Hepatocyte (in vitro differentiated cells): Measurements from ENCODE around the gene SOX21. TPM values are rescaled to one million over a fixed set of nuclear protein-coding genes. Genes with fewer than 3 reads are reported as not detected.

Experiments used
- DNase-seq: peaks from one replicate; pipeline ENCODE4 v3.0.0-alpha.2; 2016; ENCODE audit warnings: low spot score
- H2AFZ ChIP-seq: fragments of 200-600 bp; sonication (generic); 2 replicates; pipeline ENCODE4 v1.6.0; 2016; ENCODE audit warnings: antibody characterized with exemption, mild to moderate bottlenecking
- H3K27ac ChIP-seq: fragments of 200-600 bp; sonication (generic); 2 replicates; pipeline ENCODE4 v1.5.1; 2016; ENCODE audit warnings: mild to moderate bottlenecking
- H3K27me3 ChIP-seq: fragments of 200-600 bp; sonication (generic); 2 replicates; pipeline ENCODE4 v1.6.1; 2016
- H3K36me3 ChIP-seq: fragments of 200-600 bp; sonication (generic); replicated peaks from 2 replicates; pipeline ENCODE4 v1.5.1; 2016; ENCODE audit warnings: low read depth; ENCODE audit not compliant: insufficient read depth
- H3K4me1 ChIP-seq: fragments of 200-600 bp; sonication (generic); 2 replicates; pipeline ENCODE4 v1.5.1; 2016; ENCODE audit warnings: mild to moderate bottlenecking, moderate library complexity; ENCODE audit not compliant: insufficient read depth
- H3K4me2 ChIP-seq: fragments of 200-600 bp; sonication (generic); 2 replicates; pipeline ENCODE4 v1.6.0; 2016
- H3K4me3 ChIP-seq: fragments of 200-600 bp; sonication (generic); 2 replicates; pipeline ENCODE4 v1.5.1; 2016; ENCODE audit warnings: mild to moderate bottlenecking
- H3K79me2 ChIP-seq: fragments of 200-600 bp; sonication (generic); 2 replicates; pipeline ENCODE4 v1.6.0; 2017; ENCODE audit warnings: mild to moderate bottlenecking
- H3K9me2 ChIP-seq: fragments of 200-600 bp; sonication (generic); replicated peaks from 2 replicates; pipeline ENCODE4 v1.6.0; 2017; ENCODE audit warnings: mild to moderate bottlenecking; ENCODE audit not compliant: insufficient read depth
- H3K9me3 ChIP-seq: fragments of 200-600 bp; sonication (generic); 2 replicates; pipeline ENCODE4 v1.5.1; 2016; ENCODE audit warnings: low read depth, mild to moderate bottlenecking
- H4K20me1 ChIP-seq: fragments of 200-600 bp; sonication (generic); 2 replicates; pipeline ENCODE4 v1.6.0; 2016; ENCODE audit warnings: mild to moderate bottlenecking; ENCODE audit not compliant: insufficient read depth, poor library complexity, severe bottlenecking
- EZH2 ChIP-seq: fragments of 200-600 bp; sonication (generic); IDR thresholded peaks from 2 replicates; pipeline ENCODE4 v1.6.1; 2016; ENCODE audit warnings: antibody characterized with exemption, mild to moderate bottlenecking, borderline replicate concordance
- EZH2phosphoT487 ChIP-seq: fragments of 200-600 bp; sonication (generic); IDR thresholded peaks from one replicate; pipeline ENCODE4 v1.6.1; 2018; ENCODE audit warnings: antibody characterized with exemption, mild to moderate bottlenecking, low read depth, moderate library complexity; ENCODE audit not compliant: unreplicated experiment, severe bottlenecking
- WGBS: methylation state at CpG from one replicate; pipeline ENCODE4 v1.1.6; 2016; ENCODE audit warnings: low lambda C conversion rate; ENCODE audit errors: missing lambda C conversion rate; 5-methylcytosine and 5-hydroxymethylcytosine counted together
- polyA plus RNA-seq: library from polyadenylated mRNA; unstranded; fragments of >200 nt; fragmentation: Nextera tagmentation; extraction: Ambion mirVana; gene quantifications from 2 replicates; pipeline ENCODE4 v1.2.1, GENCODE V29; 2016
- total RNA-seq: library from RNA; depleted of rRNA; stranded (reverse); fragments of >200 nt; gene quantifications from 2 replicates; pipeline ENCODE4 v1.2.3, GENCODE V29; 2014
- TF ChIP-seq, protein P1 (sequence below): fragments of 200-600 bp; sonication (generic); IDR thresholded peaks from 2 replicates; pipeline ENCODE4 v1.5.1; 2016; ENCODE audit warnings: antibody characterized with exemption, mild to moderate bottlenecking; ENCODE audit not compliant: poor library complexity

Gene SOX21
- total and polyA plus RNA-seq, 2 experiments from 2014 or later, result 0.65 to 0.90 TPM

DNA sequence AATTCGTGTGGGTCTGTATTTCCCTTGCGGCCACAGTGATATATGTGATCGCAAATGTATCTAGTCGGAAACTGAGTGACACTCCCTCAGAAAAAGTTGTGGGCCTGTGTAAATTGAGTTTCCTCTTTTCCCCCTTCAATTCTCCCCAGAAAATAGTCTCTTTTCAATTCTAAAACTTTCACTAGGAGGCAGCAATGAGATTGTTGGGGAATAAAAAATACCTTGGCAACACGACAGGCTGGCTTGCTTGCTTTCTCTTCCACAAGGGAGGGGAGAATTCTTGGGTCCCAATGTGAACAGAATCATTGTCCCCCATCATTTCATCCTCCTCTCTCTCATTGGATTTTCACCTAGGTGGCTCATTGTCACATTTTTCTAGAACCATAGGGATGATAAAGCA, 3.7 kb upstream of the SOX21 start:
- peaks cover 64% of the 10 kb centered on the region for H3K27me3 ChIP-seq
- H3K36me3 ChIP-seq, result no peaks in the 10 kb centered on the region
- 63% methylated on average over 5 of the region's 5 CpGs for WGBS
- H3K9me2 ChIP-seq, result no peaks in the 10 kb centered on the region
- no peak for DNase-seq
- TF ChIP-seq EZH2 (no peak), EZH2phosphoT487 (no peak)
- TF ChIP-seq, protein P1, sequence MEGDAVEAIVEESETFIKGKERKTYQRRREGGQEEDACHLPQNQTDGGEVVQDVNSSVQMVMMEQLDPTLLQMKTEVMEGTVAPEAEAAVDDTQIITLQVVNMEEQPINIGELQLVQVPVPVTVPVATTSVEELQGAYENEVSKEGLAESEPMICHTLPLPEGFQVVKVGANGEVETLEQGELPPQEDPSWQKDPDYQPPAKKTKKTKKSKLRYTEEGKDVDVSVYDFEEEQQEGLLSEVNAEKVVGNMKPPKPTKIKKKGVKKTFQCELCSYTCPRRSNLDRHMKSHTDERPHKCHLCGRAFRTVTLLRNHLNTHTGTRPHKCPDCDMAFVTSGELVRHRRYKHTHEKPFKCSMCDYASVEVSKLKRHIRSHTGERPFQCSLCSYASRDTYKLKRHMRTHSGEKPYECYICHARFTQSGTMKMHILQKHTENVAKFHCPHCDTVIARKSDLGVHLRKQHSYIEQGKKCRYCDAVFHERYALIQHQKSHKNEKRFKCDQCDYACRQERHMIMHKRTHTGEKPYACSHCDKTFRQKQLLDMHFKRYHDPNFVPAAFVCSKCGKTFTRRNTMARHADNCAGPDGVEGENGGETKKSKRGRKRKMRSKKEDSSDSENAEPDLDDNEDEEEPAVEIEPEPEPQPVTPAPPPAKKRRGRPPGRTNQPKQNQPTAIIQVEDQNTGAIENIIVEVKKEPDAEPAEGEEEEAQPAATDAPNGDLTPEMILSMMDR, result peak; percentile 28
- H3K79me2 ChIP-seq, result no peaks in the 10 kb centered on the region
- H4K20me1 ChIP-seq, result no peaks in the 10 kb centered on the region
- H3K4me1 ChIP-seq, result peaks cover 7% of the 10 kb centered on the region
- H2AFZ ChIP-seq, result no peak overlapping the region
- H3K4me2 ChIP-seq, result no peak overlapping the region
- no peak overlapping the region for H3K4me3 ChIP-seq
- H3K27ac ChIP-seq, result no peak overlapping the region
- H3K9me3 ChIP-seq, result no peaks in the 10 kb centered on the region

DNA sequence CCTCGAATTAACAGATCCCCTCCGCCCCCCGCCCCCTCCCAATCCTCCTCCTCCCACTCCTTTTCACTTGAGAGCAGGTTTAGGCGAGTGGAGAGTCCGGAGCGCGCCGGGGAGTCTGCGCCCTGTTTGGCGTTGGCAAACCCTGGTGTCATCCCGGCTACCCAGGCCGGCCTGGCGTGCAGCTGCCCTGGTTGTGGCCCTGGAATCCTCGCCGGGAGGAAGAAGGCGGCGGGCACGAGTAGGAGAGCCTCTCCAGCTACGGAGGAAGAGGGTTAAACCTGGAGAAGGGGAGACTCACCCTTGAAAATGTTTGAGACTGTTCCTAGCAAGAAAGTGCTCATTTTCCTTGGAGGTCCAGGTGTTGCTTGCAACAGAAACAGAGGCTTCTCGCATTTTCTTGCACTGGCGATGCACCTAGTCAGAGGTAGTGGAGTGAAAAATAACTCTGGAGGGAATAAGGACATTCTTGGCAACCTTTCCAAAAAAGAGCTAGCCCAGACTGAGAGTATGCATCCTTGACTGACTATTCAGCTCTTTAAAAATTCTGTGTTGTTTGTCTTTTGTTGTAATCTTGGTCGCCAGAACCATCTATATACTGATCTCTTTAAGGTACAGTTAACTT, 1.3 kb upstream of the SOX21 start:
- Histone ChIP-seq H3K4me3 (peak overlapping the region; percentile 5), H3K4me1 (peaks cover 10% of the 10 kb centered on the region), H3K27me3 (peaks cover 87% of the 10 kb centered on the region), H3K9me3 (no peaks in the 10 kb centered on the region), H4K20me1 (no peaks in the 10 kb centered on the region), H3K4me2 (peak overlapping the region; percentile 91), H2AFZ (no peak overlapping the region), H3K36me3 (no peaks in the 10 kb centered on the region), H3K27ac (no peak overlapping the region), H3K79me2 (no peaks in the 10 kb centered on the region), H3K9me2 (no peaks in the 10 kb centered on the region)
- DNase-seq, result no peak
- WGBS, result 6% methylated on average over 18 of the region's 22 CpGs
- TF ChIP-seq EZH2, result no peak
- TF ChIP-seq, protein P1, result no peak
- TF ChIP-seq EZH2phosphoT487, result no peak

DNA sequence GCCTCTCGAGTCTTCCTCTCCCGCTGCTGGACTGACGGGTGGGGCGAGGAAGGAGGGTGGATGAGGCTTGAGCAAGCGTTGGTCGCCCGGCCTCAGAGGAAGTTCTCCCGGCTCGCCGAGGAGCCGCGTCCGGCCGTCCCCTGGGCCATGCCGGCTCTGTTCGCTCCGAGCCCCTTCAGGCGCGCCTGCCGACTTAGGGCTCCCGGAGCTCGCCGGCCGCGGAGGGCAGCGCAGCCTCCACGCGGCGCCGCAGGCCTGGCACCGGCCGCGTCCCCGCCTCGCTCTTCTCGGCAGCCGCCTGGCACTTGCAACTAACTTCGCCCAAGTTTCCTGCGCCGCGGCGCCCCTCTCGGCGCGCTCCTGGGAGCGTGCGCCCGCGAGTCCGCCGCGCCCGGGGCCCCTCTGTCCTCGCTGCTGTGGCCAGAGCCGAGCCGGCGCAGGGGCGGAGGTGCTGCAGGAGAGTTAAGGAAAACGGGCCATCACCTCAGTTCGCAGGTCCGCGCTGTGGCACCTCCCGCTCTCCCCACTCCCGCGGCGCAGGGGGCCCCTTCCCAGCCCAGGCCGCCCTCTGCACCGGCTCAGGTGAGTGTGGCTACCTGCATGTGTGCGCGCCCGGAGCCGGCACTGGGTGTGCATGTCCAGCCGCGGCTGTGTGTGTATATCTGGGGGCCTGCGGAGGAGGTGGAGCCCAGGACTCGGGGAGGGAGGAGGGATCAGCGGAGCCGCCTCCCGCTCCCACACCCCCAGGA, 641 bp upstream of the SOX21 start:
- peak; percentile 73 for DNase-seq
- Histone ChIP-seq H3K79me2 (no peaks in the 10 kb centered on the region), H4K20me1 (no peaks in the 10 kb centered on the region), H2AFZ (no peak overlapping the region), H3K4me1 (peaks cover 10% of the 10 kb centered on the region), H3K36me3 (no peaks in the 10 kb centered on the region), H3K4me3 (peak overlapping the region; percentile 5), H3K27ac (no peak overlapping the region), H3K9me3 (no peaks in the 10 kb centered on the region), H3K27me3 (peaks cover 94% of the 10 kb centered on the region), H3K9me2 (no peaks in the 10 kb centered on the region), H3K4me2 (peak overlapping the region; percentile 91)
- TF ChIP-seq, protein P1, result no peak
- no peak for TF ChIP-seq EZH2phosphoT487
- no peak for TF ChIP-seq EZH2
- under 1% methylated on average over 47 of the region's 79 CpGs for WGBS
